HEK293 (cell line): ENCODE data around the gene TRAK2.

Source experiments
- BCL11A ChIP-seq: fragments of 450-650 bp; formaldehyde crosslinking; IDR thresholded peaks from 2 replicates; pipeline ENCODE4 v1.5.1; 2016; ENCODE audit warnings: low read depth, missing biosample characterization, missing genetic modification characterization
- FEZF1 ChIP-seq: fragments of 450-650 bp; formaldehyde crosslinking; IDR thresholded peaks from 2 replicates; pipeline ENCODE4 v1.5.1; 2016; ENCODE audit warnings: missing biosample characterization, missing genetic modification characterization
- GFI1B ChIP-seq: fragments of 450-650 bp; formaldehyde crosslinking; IDR thresholded peaks from 2 replicates; pipeline ENCODE4 v1.5.1; 2016; ENCODE audit warnings: missing biosample characterization, missing genetic modification characterization
- GLI4 ChIP-seq: fragments of 450-650 bp; formaldehyde crosslinking; IDR thresholded peaks from 2 replicates; pipeline ENCODE4 v1.5.1; 2016; ENCODE audit warnings: missing biosample characterization, missing genetic modification characterization
- SP2 ChIP-seq: fragments of 450-650 bp; formaldehyde crosslinking; IDR thresholded peaks from 2 replicates; pipeline ENCODE4 v1.5.1; 2016; ENCODE audit warnings: missing biosample characterization, missing genetic modification characterization
- ZNF266 ChIP-seq: fragments of 450-650 bp; formaldehyde crosslinking; IDR thresholded peaks from 2 replicates; pipeline ENCODE4 v1.5.1; 2016; ENCODE audit warnings: missing biosample characterization, missing genetic modification characterization, low read depth
- ZNF311 ChIP-seq: fragments of 450-650 bp; formaldehyde crosslinking; IDR thresholded peaks from 2 replicates; pipeline ENCODE4 v1.5.1; 2017; ENCODE audit warnings: missing biosample characterization, missing genetic modification characterization, borderline replicate concordance
- ZNF423 ChIP-seq: fragments of 450-650 bp; formaldehyde crosslinking; IDR thresholded peaks from 2 replicates; pipeline ENCODE4 v1.5.1; 2016; ENCODE audit warnings: missing biosample characterization, missing genetic modification characterization
- ZNF596 ChIP-seq: fragments of 450-650 bp; IDR thresholded peaks from 2 replicates; pipeline ENCODE4 v1.5.0; 2018; ENCODE audit warnings: missing biosample characterization, mild to moderate bottlenecking, missing genetic modification characterization, moderate library complexity
- ZNF660 ChIP-seq: fragments of 450-650 bp; IDR thresholded peaks from 2 replicates; pipeline ENCODE4 v1.5.1; 2018; ENCODE audit warnings: missing biosample characterization, mild to moderate bottlenecking, missing genetic modification characterization
- ZNF830 ChIP-seq: fragments of 450-650 bp; IDR thresholded peaks from 2 replicates; pipeline ENCODE4 v1.5.0; 2018; ENCODE audit warnings: missing biosample characterization, missing genetic modification characterization, low read depth, mild to moderate bottlenecking, moderate library complexity
- TF ChIP-seq, protein P1 (sequence below): fragments of 450-650 bp; formaldehyde crosslinking; IDR thresholded peaks from 2 replicates; pipeline ENCODE4 v1.5.1; 2016; ENCODE audit warnings: missing biosample characterization, missing genetic modification characterization
- TF ChIP-seq, protein P2 (sequence below): fragments of 450-650 bp; formaldehyde crosslinking; IDR thresholded peaks from 2 replicates; pipeline ENCODE4 v1.5.1; 2016; ENCODE audit warnings: missing biosample characterization, missing genetic modification characterization
- TF ChIP-seq, protein P3 (sequence below): fragments of 450-650 bp; formaldehyde crosslinking; conservative IDR thresholded peaks from 2 replicates; pipeline ENCODE4 v1.5.1; 2016; ENCODE audit warnings: low read depth, missing biosample characterization, missing genetic modification characterization

DNA sequence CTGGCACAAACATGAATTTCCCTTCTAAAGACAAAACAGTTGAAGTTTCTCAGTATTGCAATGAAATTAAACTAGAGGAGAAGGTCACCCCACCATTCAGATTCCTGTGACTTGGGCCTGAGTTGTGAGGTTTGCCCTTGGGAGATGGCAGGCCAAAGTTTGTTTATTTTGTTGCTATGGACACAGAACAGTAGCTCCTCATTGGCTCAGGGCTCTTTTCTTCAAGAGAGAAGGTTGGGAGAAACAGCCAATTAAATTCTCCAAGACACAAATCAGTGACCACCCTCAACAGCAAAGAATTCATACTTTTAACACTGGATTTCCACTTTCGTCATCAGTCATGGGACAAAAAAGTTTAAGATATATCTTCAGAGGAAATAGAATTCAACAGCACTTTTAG lies 94.0 kb downstream of the TRAK2 start, which contains the start of gene FLACC1:
- TF ChIP-seq, protein P1, sequence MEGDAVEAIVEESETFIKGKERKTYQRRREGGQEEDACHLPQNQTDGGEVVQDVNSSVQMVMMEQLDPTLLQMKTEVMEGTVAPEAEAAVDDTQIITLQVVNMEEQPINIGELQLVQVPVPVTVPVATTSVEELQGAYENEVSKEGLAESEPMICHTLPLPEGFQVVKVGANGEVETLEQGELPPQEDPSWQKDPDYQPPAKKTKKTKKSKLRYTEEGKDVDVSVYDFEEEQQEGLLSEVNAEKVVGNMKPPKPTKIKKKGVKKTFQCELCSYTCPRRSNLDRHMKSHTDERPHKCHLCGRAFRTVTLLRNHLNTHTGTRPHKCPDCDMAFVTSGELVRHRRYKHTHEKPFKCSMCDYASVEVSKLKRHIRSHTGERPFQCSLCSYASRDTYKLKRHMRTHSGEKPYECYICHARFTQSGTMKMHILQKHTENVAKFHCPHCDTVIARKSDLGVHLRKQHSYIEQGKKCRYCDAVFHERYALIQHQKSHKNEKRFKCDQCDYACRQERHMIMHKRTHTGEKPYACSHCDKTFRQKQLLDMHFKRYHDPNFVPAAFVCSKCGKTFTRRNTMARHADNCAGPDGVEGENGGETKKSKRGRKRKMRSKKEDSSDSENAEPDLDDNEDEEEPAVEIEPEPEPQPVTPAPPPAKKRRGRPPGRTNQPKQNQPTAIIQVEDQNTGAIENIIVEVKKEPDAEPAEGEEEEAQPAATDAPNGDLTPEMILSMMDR (tag by site-specific recombination): no peak
- TF ChIP-seq SP2 (tag by site-specific recombination): 0 out of 2 replicates have a peak, but pooled peaks have one; percentile 13
- TF ChIP-seq ZNF423 (tag by site-specific recombination): no peak
- TF ChIP-seq ZNF660: no peak
- no peak for TF ChIP-seq GLI4 (tag by site-specific recombination)
- TF ChIP-seq ZNF830 (tag by site-specific recombination): no peak
- TF ChIP-seq ZNF311 (tag by site-specific recombination): no peak
- TF ChIP-seq, protein P2, sequence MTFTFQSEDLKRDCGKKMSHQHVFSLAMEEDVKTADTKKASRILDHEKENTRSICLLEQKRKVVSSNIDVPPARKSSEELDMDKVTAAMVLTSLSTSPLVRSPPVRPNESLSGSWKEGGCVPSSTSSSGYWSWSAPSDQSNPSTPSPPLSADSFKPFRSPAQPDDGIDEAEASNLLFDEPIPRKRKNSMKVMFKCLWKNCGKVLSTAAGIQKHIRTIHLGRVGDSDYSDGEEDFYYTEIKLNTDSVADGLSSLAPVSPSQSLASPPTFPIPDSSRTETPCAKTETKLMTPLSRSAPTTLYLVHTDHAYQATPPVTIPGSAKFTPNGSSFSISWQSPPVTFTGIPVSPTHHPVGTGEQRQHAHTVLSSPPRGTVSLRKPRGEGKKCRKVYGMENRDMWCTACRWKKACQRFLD (tag by site-specific recombination): no peak
- TF ChIP-seq, protein P3, sequence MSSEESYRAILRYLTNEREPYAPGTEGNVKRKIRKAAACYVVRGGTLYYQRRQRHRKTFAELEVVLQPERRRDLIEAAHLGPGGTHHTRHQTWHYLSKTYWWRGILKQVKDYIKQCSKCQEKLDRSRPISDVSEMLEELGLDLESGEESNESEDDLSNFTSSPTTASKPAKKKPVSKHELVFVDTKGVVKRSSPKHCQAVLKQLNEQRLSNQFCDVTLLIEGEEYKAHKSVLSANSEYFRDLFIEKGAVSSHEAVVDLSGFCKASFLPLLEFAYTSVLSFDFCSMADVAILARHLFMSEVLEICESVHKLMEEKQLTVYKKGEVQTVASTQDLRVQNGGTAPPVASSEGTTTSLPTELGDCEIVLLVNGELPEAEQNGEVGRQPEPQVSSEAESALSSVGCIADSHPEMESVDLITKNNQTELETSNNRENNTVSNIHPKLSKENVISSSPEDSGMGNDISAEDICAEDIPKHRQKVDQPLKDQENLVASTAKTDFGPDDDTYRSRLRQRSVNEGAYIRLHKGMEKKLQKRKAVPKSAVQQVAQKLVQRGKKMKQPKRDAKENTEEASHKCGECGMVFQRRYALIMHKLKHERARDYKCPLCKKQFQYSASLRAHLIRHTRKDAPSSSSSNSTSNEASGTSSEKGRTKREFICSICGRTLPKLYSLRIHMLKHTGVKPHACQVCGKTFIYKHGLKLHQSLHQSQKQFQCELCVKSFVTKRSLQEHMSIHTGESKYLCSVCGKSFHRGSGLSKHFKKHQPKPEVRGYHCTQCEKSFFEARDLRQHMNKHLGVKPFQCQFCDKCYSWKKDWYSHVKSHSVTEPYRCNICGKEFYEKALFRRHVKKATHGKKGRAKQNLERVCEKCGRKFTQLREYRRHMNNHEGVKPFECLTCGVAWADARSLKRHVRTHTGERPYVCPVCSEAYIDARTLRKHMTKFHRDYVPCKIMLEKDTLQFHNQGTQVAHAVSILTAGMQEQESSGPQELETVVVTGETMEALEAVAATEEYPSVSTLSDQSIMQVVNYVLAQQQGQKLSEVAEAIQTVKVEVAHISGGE (tag by site-specific recombination): no peak
- no peak for TF ChIP-seq BCL11A (tag by site-specific recombination)
- TF ChIP-seq FEZF1: no peak
- TF ChIP-seq ZNF266: no peak
- TF ChIP-seq ZNF596 (tag by site-specific recombination): no peak
- TF ChIP-seq GFI1B (tag by site-specific recombination): no peak
